ENCODE measurements around the gene HOXD11.
A peak's percentile ranks its signal among the peaks of the same experiment; 100 is the strongest.

Gene HOXD11

GRCh38 chr2:176081376-176081836 lies 25.7 kb upstream of the HOXD11 start:
- no peak for DNase-seq (ENCODE audit: low spot score)
- FAIRE-seq, result no peak

GRCh38 chr2:176081837-176082524 lies 25.1 kb upstream of the HOXD11 start:
- DNase-seq (ENCODE audit: low spot score) (no peak), FAIRE-seq (no peak)

GRCh38 chr2:176082525-176082823 lies 24.6 kb upstream of the HOXD11 start:
- FAIRE-seq, result no peak
- no peak for DNase-seq (ENCODE audit: low spot score)

GRCh38 chr2:176082824-176083751 lies 24.0 kb upstream of the HOXD11 start:
- DNase-seq (ENCODE audit: low spot score) (no peak), FAIRE-seq (no peak)

- no peak for DNase-seq (ENCODE audit: low spot score)
- FAIRE-seq, result no peak
These were observed 23.3 kb upstream of the HOXD11 start, which contains the start of gene EVX2 for GRCh38 chr2:176083796-176084261. Gene EVX2, minus strand, starts transcription at chr2:176083962. Its CDS starts 186 bp downstream, at chr2:176083776.

GRCh38 chr2:176084611-176085119 lies 22.4 kb upstream of the HOXD11 start:
- no peak for DNase-seq (ENCODE audit: low spot score)
- no peak for FAIRE-seq

- DNase-seq (ENCODE audit: low spot score) (no peak), FAIRE-seq (no peak)
These were observed 21.8 kb upstream of the HOXD11 start for GRCh38 chr2:176085120-176085788.

GRCh38 chr2:176085861-176086771 lies 21.0 kb upstream of the HOXD11 start:
- DNase-seq (ENCODE audit: low spot score) (no peak), FAIRE-seq (no peak)

- no peak for DNase-seq (ENCODE audit: low spot score)
- FAIRE-seq, result no peak
These were observed 19.6 kb upstream of the HOXD11 start for GRCh38 chr2:176087330-176088047.

- DNase-seq (ENCODE audit: low spot score), result peak; percentile 20
- FAIRE-seq, result no peak
These were observed 18.8 kb upstream of the HOXD11 start for GRCh38 chr2:176088048-176088936.

- no peak for FAIRE-seq
- no peak for DNase-seq (ENCODE audit: low spot score)
These were observed 17.9 kb upstream of the HOXD11 start for GRCh38 chr2:176088937-176089842.

GRCh38 chr2:176089843-176090395 lies 17.2 kb upstream of the HOXD11 start:
- DNase-seq (ENCODE audit: low spot score) (no peak), FAIRE-seq (no peak)

GRCh38 chr2:176090862-176091261 lies 16.2 kb upstream of the HOXD11 start:
- FAIRE-seq (no peak), DNase-seq (ENCODE audit: low spot score) (no peak)

GRCh38 chr2:176091329-176092258 lies 15.5 kb upstream of the HOXD11 start:
- DNase-seq (ENCODE audit: low spot score) (no peak), FAIRE-seq (no peak)

- DNase-seq (ENCODE audit: low spot score) (no peak), FAIRE-seq (no peak)
These were observed 14.6 kb upstream of the HOXD11 start, which contains the start of gene HOXD13 for GRCh38 chr2:176092270-176093144. Gene HOXD13, plus strand, starts transcription at chr2:176092721. Its CDS starts 170 bp downstream, at chr2:176092891.
